ENCODE measurements around the gene KMT2D.

Gene KMT2D

GRCh38 chr12:49098035-49098451, 37.4 kb upstream of the KMT2D start:
- peaks cover 32 to 76% of the 10 kb centered on the region in 2 donors for H3K36me3 ChIP-seq (replicated peaks in 1 of 2; ENCODE audit: control insufficient read depth in 2 of 2, insufficient read depth in 2 of 2, low read length in 2 of 2)
- H2BK5ac ChIP-seq (ENCODE audit: low read length) = no peak overlapping the region
- no peak overlapping the region for H2BK15ac ChIP-seq (ENCODE audit: low read length)
- H3K27ac ChIP-seq (replicated peaks; ENCODE audit: low read length) = no peak overlapping the region
- no peak overlapping the region for H4K8ac ChIP-seq (ENCODE audit: low read depth, low read length)
- H3K4me1 ChIP-seq (ENCODE audit: control insufficient read depth in 2 of 2, insufficient read depth in 1 of 2, low read depth in 1 of 2, low read length in 2 of 2) = peaks cover 5 to 14% of the 10 kb centered on the region in 2 donors
- no peak overlapping the region for H3K18ac ChIP-seq (ENCODE audit: low read length)
- H3K79me1 ChIP-seq (ENCODE audit: low read depth, low read length) = no peaks in the 10 kb centered on the region
- no peaks in the 10 kb centered on the region for H3K9me3 ChIP-seq (replicated peaks in 1 of 2; ENCODE audit: control insufficient read depth in 2 of 2, insufficient read depth in 1 of 2, low read depth in 1 of 2, low read length in 2 of 2)
- H2AFZ ChIP-seq (ENCODE audit: low read length) = no peak overlapping the region
- no CpG with 5 or more reads among the region's 4 CpGs for WGBS, 2 donors (ENCODE audit: extremely low coverage in 2 of 2, insufficient read length in 2 of 2, insufficient replicate concordance in 1 of 2)
- no peak overlapping the region for H3K23ac ChIP-seq (ENCODE audit: low read depth, low read length, poor library complexity)
- H3K27me3 ChIP-seq (ENCODE audit: control insufficient read depth in 3 of 3, insufficient read depth in 3 of 3, low read depth in 1 of 3, low read length in 3 of 3) = peaks cover 8 to 20% (median 16%) of the 10 kb centered on the region in 3 experiments
- no peak overlapping the region for H3K14ac ChIP-seq (ENCODE audit: low read length)
- no peak overlapping the region for H2BK120ac ChIP-seq (ENCODE audit: low read depth, low read length)
- H3K4me2 ChIP-seq (ENCODE audit: insufficient read depth, low read length, poor library complexity, severe bottlenecking) = no peak overlapping the region
- H3K9ac ChIP-seq (ENCODE audit: low read depth, low read length, poor library complexity) = peak overlapping the region; percentile 60
- H3K4ac ChIP-seq (ENCODE audit: low read length) = no peak overlapping the region
- H4K91ac ChIP-seq (ENCODE audit: low read depth, low read length, poor library complexity) = no peak overlapping the region
- no peak overlapping the region for H2AK5ac ChIP-seq (ENCODE audit: low read depth, low read length)
- no peak overlapping the region for H3K4me3 ChIP-seq (ENCODE audit: low read length in 2 of 2)
- peak; percentile 76 for DNase-seq (ENCODE audit: low spot score)
- no peak overlapping the region for H2BK12ac ChIP-seq (ENCODE audit: low read length)

DNA sequence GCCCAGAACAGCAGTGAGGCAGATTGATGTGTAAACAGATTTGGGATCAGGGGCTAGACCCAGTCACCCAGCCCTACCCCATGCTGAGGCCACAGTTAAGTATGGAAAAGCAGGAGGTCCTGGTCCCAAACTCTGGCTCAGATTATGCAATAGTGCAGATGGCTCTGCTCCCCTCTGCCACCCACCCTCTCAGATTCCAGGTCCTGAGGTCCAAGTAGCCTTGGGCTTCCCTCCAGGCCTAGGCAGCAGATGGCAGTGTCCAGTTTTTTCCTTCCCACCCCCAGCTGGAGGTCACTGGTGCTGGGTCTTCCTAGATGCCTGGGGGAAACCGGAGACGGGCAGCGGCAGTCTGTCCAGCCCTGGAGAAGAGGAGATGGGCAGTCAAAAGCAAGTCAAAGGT, 36.8 kb upstream of the KMT2D start:
- Histone ChIP-seq H4K91ac (ENCODE audit: low read depth, low read length, poor library complexity) (no peak overlapping the region), H4K8ac (ENCODE audit: low read depth, low read length) (no peak overlapping the region), H2BK5ac (ENCODE audit: low read length) (no peak overlapping the region), H3K23ac (ENCODE audit: low read depth, low read length, poor library complexity) (no peak overlapping the region), H2BK120ac (ENCODE audit: low read depth, low read length) (no peak overlapping the region), H3K4ac (ENCODE audit: low read length) (no peak overlapping the region), H3K9ac (ENCODE audit: low read depth, low read length, poor library complexity) (no peak overlapping the region), H3K14ac (ENCODE audit: low read length) (no peak overlapping the region), H3K27ac (replicated peaks; ENCODE audit: low read length) (no peak overlapping the region), H3K4me3 (ENCODE audit: low read length in 2 of 2) (no peak overlapping the region), H2AK5ac (ENCODE audit: low read depth, low read length) (peak overlapping the region; percentile 15), H3K18ac (ENCODE audit: low read length) (no peak overlapping the region), H3K9me3 (replicated peaks in 1 of 2; ENCODE audit: control insufficient read depth in 2 of 2, insufficient read depth in 1 of 2, low read depth in 1 of 2, low read length in 2 of 2) (no peaks in the 10 kb centered on the region), H2BK12ac (ENCODE audit: low read length) (no peak overlapping the region), H3K4me2 (ENCODE audit: insufficient read depth, low read length, poor library complexity, severe bottlenecking) (no peak overlapping the region), H3K36me3 (replicated peaks in 1 of 2; ENCODE audit: control insufficient read depth in 2 of 2, insufficient read depth in 2 of 2, low read length in 2 of 2) (peaks cover 27 to 69% of the 10 kb centered on the region in 2 donors), H2AFZ (ENCODE audit: low read length) (no peak overlapping the region), H3K79me1 (ENCODE audit: low read depth, low read length) (no peaks in the 10 kb centered on the region), H3K27me3 (ENCODE audit: control insufficient read depth in 3 of 3, insufficient read depth in 3 of 3, low read depth in 1 of 3, low read length in 3 of 3) (peaks cover 8 to 26% (median 16%) of the 10 kb centered on the region in 3 experiments), H3K4me1 (ENCODE audit: control insufficient read depth in 2 of 2, insufficient read depth in 1 of 2, low read depth in 1 of 2, low read length in 2 of 2) (peaks cover 11 to 18% of the 10 kb centered on the region in 2 donors), H2BK15ac (ENCODE audit: low read length) (no peak overlapping the region)
- WGBS, 2 donors (ENCODE audit: extremely low coverage in 2 of 2, insufficient read length in 2 of 2, insufficient replicate concordance in 1 of 2) = no CpG with 5 or more reads among the region's 3 CpGs
- no peak for DNase-seq (ENCODE audit: low spot score)

DNA sequence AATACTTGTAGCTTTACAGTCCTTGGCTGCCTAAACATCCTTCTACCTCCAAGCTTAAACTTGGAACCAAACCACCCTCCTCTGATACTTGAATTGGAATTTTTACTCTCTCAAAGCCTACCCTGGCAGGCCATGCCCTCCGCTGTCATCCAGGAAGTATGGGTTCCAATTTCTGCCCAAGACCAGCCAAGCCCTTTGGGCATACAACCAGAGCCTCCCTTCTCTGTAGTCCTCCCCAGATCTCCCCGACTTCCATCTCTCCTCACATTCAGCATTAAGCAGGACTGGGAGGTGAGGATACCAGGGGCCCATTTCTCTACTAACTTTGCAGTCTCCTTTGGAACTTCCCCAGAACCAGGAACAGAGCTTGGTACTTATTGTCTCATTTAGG, 34.4 kb upstream of the KMT2D start:
- Histone ChIP-seq H3K4me3 (ENCODE audit: low read length in 2 of 2) (no peak overlapping the region), H2AFZ (ENCODE audit: low read length) (no peak overlapping the region), H3K4me2 (ENCODE audit: insufficient read depth, low read length, poor library complexity, severe bottlenecking) (no peak overlapping the region), H3K18ac (ENCODE audit: low read length) (no peak overlapping the region), H3K9me3 (replicated peaks in 1 of 2; ENCODE audit: control insufficient read depth in 2 of 2, insufficient read depth in 1 of 2, low read depth in 1 of 2, low read length in 2 of 2) (peaks cover 2% of the 10 kb centered on the region in 2 donors), H3K79me1 (ENCODE audit: low read depth, low read length) (no peaks in the 10 kb centered on the region), H3K4me1 (ENCODE audit: control insufficient read depth in 2 of 2, insufficient read depth in 1 of 2, low read depth in 1 of 2, low read length in 2 of 2) (peaks cover 19 to 34% of the 10 kb centered on the region in 2 donors), H2BK15ac (ENCODE audit: low read length) (no peak overlapping the region), H2BK12ac (ENCODE audit: low read length) (no peak overlapping the region), H3K14ac (ENCODE audit: low read length) (no peak overlapping the region), H2AK5ac (ENCODE audit: low read depth, low read length) (no peak overlapping the region), H3K23ac (ENCODE audit: low read depth, low read length, poor library complexity) (no peak overlapping the region), H2BK5ac (ENCODE audit: low read length) (no peak overlapping the region), H3K36me3 (replicated peaks in 1 of 2; ENCODE audit: control insufficient read depth in 2 of 2, insufficient read depth in 2 of 2, low read length in 2 of 2) (peaks cover 11 to 45% of the 10 kb centered on the region in 2 donors), H3K4ac (ENCODE audit: low read length) (no peak overlapping the region), H2BK120ac (ENCODE audit: low read depth, low read length) (no peak overlapping the region), H4K91ac (ENCODE audit: low read depth, low read length, poor library complexity) (no peak overlapping the region), H3K9ac (ENCODE audit: low read depth, low read length, poor library complexity) (no peak overlapping the region), H3K27ac (replicated peaks; ENCODE audit: low read length) (no peak overlapping the region), H4K8ac (ENCODE audit: low read depth, low read length) (no peak overlapping the region), H3K27me3 (ENCODE audit: control insufficient read depth in 3 of 3, insufficient read depth in 3 of 3, low read depth in 1 of 3, low read length in 3 of 3) (peaks cover 23 to 44% (median 34%) of the 10 kb centered on the region in 3 experiments)
- WGBS, 2 donors (ENCODE audit: extremely low coverage in 2 of 2, insufficient read length in 2 of 2, insufficient replicate concordance in 1 of 2) = no CpG with 5 or more reads among the region's 2 CpGs
- DNase-seq (ENCODE audit: low spot score) = no peak

DNA sequence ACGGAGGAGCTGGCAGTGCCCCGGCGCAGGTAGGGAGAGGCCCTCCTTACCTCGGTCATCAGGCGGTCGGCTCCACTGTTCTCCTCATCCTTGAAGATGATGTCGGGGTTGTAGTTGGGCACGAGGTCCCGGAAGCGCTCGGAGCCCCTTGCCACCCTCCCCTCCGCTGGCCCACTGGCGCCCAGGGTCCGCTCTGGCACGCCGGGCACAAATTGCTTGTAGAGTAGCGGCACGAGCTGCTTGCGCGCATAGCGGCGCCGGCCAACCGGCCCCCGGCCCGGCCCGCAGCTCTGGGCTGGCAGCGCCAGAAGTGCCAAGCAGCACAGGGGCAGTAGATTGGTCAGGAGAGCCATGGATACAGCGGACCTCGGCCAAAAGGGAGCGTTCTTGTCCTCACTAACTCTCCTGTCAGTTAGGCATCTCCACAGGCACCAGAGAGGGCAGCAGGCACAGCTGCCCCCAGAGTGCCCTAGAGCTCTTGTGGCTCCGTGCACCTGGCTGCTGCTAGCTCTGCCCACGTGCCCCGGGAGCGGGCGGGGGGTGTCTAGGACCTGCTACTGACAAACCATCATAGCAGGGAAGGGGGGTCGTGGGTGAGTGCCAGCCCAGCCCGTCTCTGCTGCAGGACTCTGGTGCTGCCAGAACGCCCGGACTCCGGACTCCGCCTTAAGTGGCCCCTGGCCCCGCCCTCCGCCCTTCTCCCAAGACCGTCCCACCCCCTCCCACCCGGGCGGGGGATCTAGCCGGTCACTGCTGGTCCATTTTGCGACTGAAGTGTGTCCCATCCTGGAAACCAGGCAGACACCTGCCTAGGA, 33.8 kb upstream of the KMT2D start, which contains the start of gene DHH:
Gene DHH, minus strand, starts transcription at position 642 of the 815 bp plus-strand sequence. Its CDS starts 289 bp downstream, at position 353.
- Histone ChIP-seq H3K4me2 (ENCODE audit: insufficient read depth, low read length, poor library complexity, severe bottlenecking) (peak within 1 kb of the TSS; percentile 51), H2AK5ac (ENCODE audit: low read depth, low read length) (peak within 1 kb of the TSS; percentile 90), H2BK5ac (ENCODE audit: low read length) (no peak within 1 kb of the TSS), H3K4me3 (ENCODE audit: low read length in 2 of 2) (peak within 1 kb of the TSS in 1 of 2 donors; percentile 65), H3K23ac (ENCODE audit: low read depth, low read length, poor library complexity) (peak within 1 kb of the TSS; percentile 68), H3K9me3 (replicated peaks in 1 of 2; ENCODE audit: control insufficient read depth in 2 of 2, insufficient read depth in 1 of 2, low read depth in 1 of 2, low read length in 2 of 2) (peaks cover 2% of the 10 kb centered on the region in 2 donors), H3K14ac (ENCODE audit: low read length) (peak within 1 kb of the TSS; percentile 27), H4K91ac (ENCODE audit: low read depth, low read length, poor library complexity) (no peak within 1 kb of the TSS), H3K18ac (ENCODE audit: low read length) (peak within 1 kb of the TSS; percentile 82), H4K8ac (ENCODE audit: low read depth, low read length) (no peak within 1 kb of the TSS), H2BK15ac (ENCODE audit: low read length) (peak within 1 kb of the TSS; percentile 68), H3K4ac (ENCODE audit: low read length) (no peak within 1 kb of the TSS), H3K9ac (ENCODE audit: low read depth, low read length, poor library complexity) (peak within 1 kb of the TSS; percentile 80), H3K27ac (replicated peaks; ENCODE audit: low read length) (no peak within 1 kb of the TSS), H3K4me1 (ENCODE audit: control insufficient read depth in 2 of 2, insufficient read depth in 1 of 2, low read depth in 1 of 2, low read length in 2 of 2) (peaks cover 19 to 36% of the 10 kb centered on the region in 2 donors), H2AFZ (ENCODE audit: low read length) (peak within 1 kb of the TSS; percentile 47), H2BK120ac (ENCODE audit: low read depth, low read length) (no peak within 1 kb of the TSS), H3K36me3 (replicated peaks in 1 of 2; ENCODE audit: control insufficient read depth in 2 of 2, insufficient read depth in 2 of 2, low read length in 2 of 2) (peaks cover 11 to 40% of the 10 kb centered on the region in 2 donors), H3K79me1 (ENCODE audit: low read depth, low read length) (no peaks in the 10 kb centered on the region), H3K27me3 (ENCODE audit: control insufficient read depth in 3 of 3, insufficient read depth in 3 of 3, low read depth in 1 of 3, low read length in 3 of 3) (peaks cover 28 to 50% (median 40%) of the 10 kb centered on the region in 3 experiments), H2BK12ac (ENCODE audit: low read length) (peak within 1 kb of the TSS; percentile 35)
- no peak for DNase-seq (ENCODE audit: low spot score)
- no CpG with 5 or more reads among the region's 49 CpGs for whole genome bisulfite sequencing, 2 donors (ENCODE audit: extremely low coverage in 2 of 2, insufficient read length in 2 of 2, insufficient replicate concordance in 1 of 2)

Measured in neuronal stem cell (in vitro differentiated cells).